ENCODE data around the gene HERPUD1.

GRCh38 chr16:56923481-56924091 is 8.4 kb upstream of the HERPUD1 start:
- TF ChIP-seq CTCF (IDR thresholded peaks at IDR 0.05) = no peak
- TF ChIP-seq POLR2A (IDR thresholded peaks at IDR 0.05) = no peak
- no peak for TF ChIP-seq POLR2AphosphoS5 (IDR thresholded peaks at IDR 0.05)
